Measurements from ENCODE around the gene ATP5F1E. TPM values are rescaled to one million over a fixed set of nuclear protein-coding genes. Genes with fewer than 3 reads are reported as not detected.

ATP5F1E gene
- total and polyA plus RNA-seq, 2 experiments from 2014 or later: 12.9 to 211 TPM

DNA sequence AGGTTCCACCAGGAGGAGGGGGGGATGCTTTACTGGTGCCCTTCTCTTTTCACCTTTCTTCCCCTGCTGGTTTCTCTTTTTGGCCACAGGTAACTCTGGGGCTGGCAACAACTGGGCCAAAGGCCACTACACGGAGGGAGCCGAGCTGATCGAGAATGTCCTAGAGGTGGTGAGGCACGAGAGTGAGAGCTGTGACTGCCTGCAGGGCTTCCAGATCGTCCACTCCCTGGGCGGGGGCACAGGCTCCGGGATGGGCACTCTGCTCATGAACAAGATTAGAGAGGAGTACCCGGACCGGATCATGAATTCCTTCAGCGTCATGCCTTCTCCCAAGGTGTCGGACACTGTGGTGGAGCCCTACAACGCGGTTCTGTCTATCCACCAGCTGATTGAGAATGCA is 8.5 kb downstream of the ATP5F1E start (continued):
- TF ChIP-seq ETS1 (IDR thresholded peaks at IDR 0.05) (no peak), CREB1 (CRISPR knock-in tag; IDR thresholded peaks at IDR 0.05; ENCODE audit: low read depth) (no peak), EZH2phosphoT487 (IDR thresholded peaks at IDR 0.05; ENCODE audit: unreplicated experiment) (no peak), JUNB (IDR thresholded peaks at IDR 0.05; ENCODE audit: unreplicated experiment) (no peak), CTCF (conservative IDR thresholded peaks at IDR 0.05; ENCODE audit: low read depth in 2 of 2) (no peak)

DNA sequence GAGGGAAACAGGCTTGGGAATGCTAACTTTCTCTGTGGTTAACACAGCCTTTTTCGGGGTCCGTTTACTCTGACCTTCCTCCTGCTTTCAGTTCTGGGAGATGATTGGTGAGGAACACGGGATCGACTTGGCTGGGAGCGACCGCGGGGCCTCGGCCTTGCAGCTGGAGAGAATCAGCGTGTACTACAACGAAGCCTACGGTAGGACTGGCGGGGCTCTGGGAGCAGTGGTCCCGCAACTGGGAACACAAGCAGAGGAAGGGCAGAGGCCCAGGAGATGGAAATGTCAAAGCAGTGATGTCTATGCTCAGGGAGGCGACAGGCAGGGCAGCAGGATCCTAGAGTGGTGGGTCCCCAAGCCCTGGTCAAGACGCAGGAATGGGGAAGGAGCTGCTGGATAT is 9.4 kb downstream of the ATP5F1E start:
- no peaks in the 10 kb centered on the region for H3K27me3 ChIP-seq (ENCODE audit: insufficient read depth)
- H3K36me3 ChIP-seq (ENCODE audit: insufficient read depth): peaks cover 18% of the 10 kb centered on the region; the same call in 1 of the 2 replicates
- no peak overlapping the region; the same call in 1 of the 2 replicates for H3K27ac Mint-ChIP-seq
- 0 out of 2 replicates have a peak, but pooled peaks cover 2% of the 10 kb centered on the region for H3F3A ChIP-seq (replicated peaks; ENCODE audit: low read depth)
- H3K9me3 Mint-ChIP-seq: no peaks in the 10 kb centered on the region
- H3K4me3 Mint-ChIP-seq: no peak overlapping the region
- H2AFZ ChIP-seq: no peak overlapping the region
- peaks cover 8% of the 10 kb centered on the region for H4K20me1 ChIP-seq (replicated peaks; ENCODE audit: insufficient read depth)
- peaks cover 18% of the 10 kb centered on the region for H3K27me3 Mint-ChIP-seq (ENCODE audit: insufficient read depth, low read depth, poor library complexity)
- peaks cover 26% of the 10 kb centered on the region for H3K4me1 Mint-ChIP-seq
- H3K4me3 ChIP-seq: no peak overlapping the region
- H3K9me2 ChIP-seq (ENCODE audit: insufficient read depth): no peaks in the 10 kb centered on the region
- H3K4me2 ChIP-seq: no peak overlapping the region
- ATAC-seq (no peak), DNase-seq (ENCODE audit: low spot score) (no peak)
- H3K36me3 Mint-ChIP-seq (ENCODE audit: low read depth): peaks cover 43% of the 10 kb centered on the region
- peaks cover 15% of the 10 kb centered on the region for H3K79me2 ChIP-seq (replicated peaks; ENCODE audit: insufficient read depth)
- no peak overlapping the region for H3K27ac ChIP-seq (ENCODE audit: low read depth)
- peaks cover 13% of the 10 kb centered on the region for H3K4me1 ChIP-seq (ENCODE audit: insufficient read depth)
- TF ChIP-seq, protein P1, sequence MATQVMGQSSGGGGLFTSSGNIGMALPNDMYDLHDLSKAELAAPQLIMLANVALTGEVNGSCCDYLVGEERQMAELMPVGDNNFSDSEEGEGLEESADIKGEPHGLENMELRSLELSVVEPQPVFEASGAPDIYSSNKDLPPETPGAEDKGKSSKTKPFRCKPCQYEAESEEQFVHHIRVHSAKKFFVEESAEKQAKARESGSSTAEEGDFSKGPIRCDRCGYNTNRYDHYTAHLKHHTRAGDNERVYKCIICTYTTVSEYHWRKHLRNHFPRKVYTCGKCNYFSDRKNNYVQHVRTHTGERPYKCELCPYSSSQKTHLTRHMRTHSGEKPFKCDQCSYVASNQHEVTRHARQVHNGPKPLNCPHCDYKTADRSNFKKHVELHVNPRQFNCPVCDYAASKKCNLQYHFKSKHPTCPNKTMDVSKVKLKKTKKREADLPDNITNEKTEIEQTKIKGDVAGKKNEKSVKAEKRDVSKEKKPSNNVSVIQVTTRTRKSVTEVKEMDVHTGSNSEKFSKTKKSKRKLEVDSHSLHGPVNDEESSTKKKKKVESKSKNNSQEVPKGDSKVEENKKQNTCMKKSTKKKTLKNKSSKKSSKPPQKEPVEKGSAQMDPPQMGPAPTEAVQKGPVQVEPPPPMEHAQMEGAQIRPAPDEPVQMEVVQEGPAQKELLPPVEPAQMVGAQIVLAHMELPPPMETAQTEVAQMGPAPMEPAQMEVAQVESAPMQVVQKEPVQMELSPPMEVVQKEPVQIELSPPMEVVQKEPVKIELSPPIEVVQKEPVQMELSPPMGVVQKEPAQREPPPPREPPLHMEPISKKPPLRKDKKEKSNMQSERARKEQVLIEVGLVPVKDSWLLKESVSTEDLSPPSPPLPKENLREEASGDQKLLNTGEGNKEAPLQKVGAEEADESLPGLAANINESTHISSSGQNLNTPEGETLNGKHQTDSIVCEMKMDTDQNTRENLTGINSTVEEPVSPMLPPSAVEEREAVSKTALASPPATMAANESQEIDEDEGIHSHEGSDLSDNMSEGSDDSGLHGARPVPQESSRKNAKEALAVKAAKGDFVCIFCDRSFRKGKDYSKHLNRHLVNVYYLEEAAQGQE (IDR thresholded peaks at IDR 0.05; ENCODE audit: unreplicated experiment): no peak
- TF ChIP-seq, protein P2, sequence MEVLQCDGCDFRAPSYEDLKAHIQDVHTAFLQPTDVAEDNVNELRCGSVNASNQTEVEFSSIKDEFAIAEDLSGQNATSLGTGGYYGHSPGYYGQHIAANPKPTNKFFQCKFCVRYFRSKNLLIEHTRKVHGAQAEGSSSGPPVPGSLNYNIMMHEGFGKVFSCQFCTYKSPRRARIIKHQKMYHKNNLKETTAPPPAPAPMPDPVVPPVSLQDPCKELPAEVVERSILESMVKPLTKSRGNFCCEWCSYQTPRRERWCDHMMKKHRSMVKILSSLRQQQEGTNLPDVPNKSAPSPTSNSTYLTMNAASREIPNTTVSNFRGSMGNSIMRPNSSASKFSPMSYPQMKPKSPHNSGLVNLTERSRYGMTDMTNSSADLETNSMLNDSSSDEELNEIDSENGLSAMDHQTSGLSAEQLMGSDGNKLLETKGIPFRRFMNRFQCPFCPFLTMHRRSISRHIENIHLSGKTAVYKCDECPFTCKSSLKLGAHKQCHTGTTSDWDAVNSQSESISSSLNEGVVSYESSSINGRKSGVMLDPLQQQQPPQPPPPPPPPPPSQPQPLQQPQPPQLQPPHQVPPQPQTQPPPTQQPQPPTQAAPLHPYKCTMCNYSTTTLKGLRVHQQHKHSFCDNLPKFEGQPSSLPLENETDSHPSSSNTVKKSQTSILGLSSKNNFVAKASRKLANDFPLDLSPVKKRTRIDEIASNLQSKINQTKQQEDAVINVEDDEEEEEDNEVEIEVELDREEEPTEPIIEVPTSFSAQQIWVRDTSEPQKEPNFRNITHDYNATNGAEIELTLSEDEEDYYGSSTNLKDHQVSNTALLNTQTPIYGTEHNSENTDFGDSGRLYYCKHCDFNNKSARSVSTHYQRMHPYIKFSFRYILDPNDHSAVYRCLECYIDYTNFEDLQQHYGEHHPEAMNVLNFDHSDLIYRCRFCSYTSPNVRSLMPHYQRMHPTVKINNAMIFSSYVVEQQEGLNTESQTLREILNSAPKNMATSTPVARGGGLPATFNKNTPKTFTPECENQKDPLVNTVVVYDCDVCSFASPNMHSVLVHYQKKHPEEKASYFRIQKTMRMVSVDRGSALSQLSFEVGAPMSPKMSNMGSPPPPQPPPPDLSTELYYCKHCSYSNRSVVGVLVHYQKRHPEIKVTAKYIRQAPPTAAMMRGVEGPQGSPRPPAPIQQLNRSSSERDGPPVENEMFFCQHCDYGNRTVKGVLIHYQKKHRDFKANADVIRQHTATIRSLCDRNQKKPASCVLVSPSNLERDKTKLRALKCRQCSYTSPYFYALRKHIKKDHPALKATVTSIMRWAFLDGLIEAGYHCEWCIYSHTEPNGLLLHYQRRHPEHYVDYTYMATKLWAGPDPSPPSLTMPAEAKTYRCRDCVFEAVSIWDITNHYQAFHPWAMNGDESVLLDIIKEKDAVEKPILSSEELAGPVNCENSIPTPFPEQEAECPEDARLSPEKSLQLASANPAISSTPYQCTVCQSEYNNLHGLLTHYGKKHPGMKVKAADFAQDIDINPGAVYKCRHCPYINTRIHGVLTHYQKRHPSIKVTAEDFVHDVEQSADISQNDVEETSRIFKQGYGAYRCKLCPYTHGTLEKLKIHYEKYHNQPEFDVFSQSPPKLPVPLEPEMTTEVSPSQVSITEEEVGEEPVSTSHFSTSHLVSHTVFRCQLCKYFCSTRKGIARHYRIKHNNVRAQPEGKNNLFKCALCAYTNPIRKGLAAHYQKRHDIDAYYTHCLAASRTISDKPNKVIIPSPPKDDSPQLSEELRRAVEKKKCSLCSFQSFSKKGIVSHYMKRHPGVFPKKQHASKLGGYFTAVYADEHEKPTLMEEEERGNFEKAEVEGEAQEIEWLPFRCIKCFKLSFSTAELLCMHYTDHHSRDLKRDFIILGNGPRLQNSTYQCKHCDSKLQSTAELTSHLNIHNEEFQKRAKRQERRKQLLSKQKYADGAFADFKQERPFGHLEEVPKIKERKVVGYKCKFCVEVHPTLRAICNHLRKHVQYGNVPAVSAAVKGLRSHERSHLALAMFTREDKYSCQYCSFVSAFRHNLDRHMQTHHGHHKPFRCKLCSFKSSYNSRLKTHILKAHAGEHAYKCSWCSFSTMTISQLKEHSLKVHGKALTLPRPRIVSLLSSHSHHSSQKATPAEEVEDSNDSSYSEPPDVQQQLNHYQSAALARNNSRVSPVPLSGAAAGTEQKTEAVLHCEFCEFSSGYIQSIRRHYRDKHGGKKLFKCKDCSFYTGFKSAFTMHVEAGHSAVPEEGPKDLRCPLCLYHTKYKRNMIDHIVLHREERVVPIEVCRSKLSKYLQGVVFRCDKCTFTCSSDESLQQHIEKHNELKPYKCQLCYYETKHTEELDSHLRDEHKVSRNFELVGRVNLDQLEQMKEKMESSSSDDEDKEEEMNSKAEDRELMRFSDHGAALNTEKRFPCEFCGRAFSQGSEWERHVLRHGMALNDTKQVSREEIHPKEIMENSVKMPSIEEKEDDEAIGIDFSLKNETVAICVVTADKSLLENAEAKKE (CRISPR knock-in tag; IDR thresholded peaks at IDR 0.05): no peak
- TF ChIP-seq STAT1 (IDR thresholded peaks at IDR 0.05; ENCODE audit: unreplicated experiment) (no peak), ZNF331 (CRISPR knock-in tag; IDR thresholded peaks at IDR 0.05; ENCODE audit: low read depth) (no peak), CREB1 (CRISPR knock-in tag; IDR thresholded peaks at IDR 0.05; ENCODE audit: low read depth) (no peak), EZH2 (IDR thresholded peaks at IDR 0.05; ENCODE audit: low read depth, unreplicated experiment) (no peak), POLR2AphosphoS5 (IDR thresholded peaks at IDR 0.05; ENCODE audit: low read depth) (no peak)
